Left forelimb (tissue), 1 donor: Measurements from ENCODE around the gene NTSR1.
A peak's percentile ranks its signal among the peaks of the same experiment; 100 is the strongest.

Source experiments
- DNase-seq: peaks from one replicate; pipeline ENCODE4 v3.0.0-alpha.2; 2018; ENCODE audit warnings: low spot score

Gene NTSR1

GRCh38 chr20:62787321-62787720 is 78.7 kb downstream of the NTSR1 start:
- DNase-seq = no peak

DNA sequence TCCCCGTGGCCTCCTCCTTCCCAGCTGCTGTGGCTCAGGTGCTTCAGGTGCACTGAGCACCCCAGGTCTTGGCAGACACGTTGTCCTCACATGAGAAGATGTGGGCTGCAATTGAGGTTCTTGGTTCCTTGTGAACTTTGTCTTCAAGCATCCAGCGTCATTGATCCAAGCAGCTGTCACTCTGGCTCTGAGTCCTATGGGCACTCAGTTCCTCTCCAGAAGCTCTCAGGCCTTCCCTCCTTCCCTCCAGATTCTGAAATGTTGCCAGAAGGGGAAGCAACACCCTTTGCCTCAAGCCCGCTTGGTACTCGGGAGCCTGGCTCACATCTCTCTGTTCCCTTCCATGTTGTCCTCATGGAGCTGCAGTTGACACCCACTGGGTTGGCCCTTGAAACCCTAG is 79.2 kb downstream of the NTSR1 start:
- no peak for DNase-seq

GRCh38 chr20:62788607-62789006 is 80.0 kb downstream of the NTSR1 start:
- DNase-seq = no peak

- DNase-seq = no peak
Measured at GRCh38 chr20:62790075-62790474, 81.4 kb downstream of the NTSR1 start.

DNA sequence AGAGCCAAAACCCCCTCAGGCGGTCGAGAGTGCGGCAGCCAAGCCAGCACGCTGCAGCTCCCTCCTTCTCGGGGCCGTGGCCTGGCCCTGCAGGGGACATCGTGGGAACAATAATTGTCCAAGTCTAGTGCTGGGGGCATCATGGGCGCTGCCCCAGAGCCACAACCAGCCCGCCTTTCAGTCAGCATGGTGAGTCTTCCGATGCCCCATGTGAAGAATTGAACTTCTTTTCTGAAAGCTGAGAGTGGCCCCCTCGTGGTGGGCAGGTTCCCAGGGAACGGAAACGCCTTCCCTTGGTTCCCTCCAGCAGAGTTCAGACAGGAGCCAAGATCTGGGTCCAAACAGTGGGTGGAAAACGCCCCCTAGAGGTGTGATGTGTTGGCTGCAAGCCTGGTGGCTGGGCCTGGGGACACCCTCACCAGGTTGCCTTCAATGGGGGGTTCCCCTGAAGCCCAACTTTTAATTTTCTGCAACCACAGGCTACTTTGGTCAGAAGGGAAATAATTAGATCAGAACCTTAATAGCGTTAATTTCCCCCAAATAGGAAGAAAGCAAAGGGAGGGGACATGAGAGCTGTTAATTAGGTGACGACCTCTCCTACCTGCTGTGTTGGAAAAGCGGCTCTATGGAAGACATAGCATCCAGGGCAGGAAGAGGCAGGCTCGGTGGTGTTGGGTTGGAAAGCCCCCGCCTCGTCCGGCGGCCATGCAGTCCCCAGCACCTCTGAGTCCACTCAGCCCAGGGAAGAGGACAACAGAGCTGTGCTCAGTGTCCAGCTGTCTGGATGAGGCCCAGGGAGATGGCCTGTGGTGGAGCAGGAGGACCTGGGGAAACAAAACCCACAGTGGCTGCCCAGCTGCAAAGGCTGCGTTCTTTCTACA is 82.9 kb downstream of the NTSR1 start:
- DNase-seq = peak; percentile 90

- no peak for DNase-seq
Measured at GRCh38 chr20:62792182-62792939, 83.7 kb downstream of the NTSR1 start.

GRCh38 chr20:62792940-62793756 is 84.5 kb downstream of the NTSR1 start:
- DNase-seq = no peak

DNA sequence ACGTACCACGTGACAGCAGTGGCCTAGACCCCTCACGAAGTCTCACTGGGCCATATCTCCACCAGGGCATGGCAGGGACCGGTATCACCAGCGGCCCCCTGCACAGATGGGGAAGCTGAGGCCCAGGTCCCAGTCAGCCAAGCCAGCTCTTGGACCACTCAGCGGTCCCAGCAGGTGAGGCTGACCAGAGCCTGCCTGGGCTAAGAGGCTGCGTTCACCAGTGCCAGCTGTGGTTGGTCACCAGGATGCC is 85.0 kb downstream of the NTSR1 start:
- no peak for DNase-seq

- peak; percentile 96 for DNase-seq
Measured at GRCh38 chr20:62794007-62794724, 85.5 kb downstream of the NTSR1 start.

DNA sequence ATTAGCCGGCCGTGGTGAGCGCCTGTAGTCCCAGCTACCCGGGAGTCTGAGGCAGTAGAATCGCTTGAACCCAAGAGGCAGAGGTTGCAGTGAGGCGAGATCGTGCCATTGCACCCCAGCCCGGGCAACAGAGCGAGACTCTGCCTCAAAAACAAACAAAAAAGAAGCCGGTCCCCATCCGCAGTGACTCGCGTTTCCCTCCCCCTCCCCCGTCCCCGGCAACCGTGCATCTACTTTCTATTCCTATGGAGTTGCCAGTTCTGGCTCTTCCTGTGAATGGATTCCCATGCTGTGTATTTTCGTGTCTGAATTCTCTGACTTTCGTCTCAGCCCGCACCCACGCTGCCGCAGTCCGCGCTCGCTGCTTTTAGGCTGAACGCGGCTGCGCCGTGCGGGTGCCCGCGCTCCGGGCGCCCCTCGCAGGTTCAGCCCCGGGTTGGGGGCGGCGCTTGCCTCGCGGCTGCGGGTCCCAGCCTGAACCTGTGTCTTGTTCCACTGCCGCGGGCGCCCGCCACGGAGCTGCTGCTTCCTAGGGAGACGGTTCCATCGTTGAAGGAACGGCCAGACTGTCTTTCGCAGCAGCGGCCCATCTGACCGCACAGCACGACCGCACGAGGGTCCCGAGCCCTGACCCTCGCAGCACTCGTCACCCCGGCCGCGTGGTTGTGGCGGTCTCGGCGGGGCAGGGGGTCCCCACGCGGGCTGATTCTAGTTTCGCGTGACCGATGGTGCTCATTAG is 86.6 kb downstream of the NTSR1 start:
- DNase-seq = no peak

- no peak for DNase-seq
Measured at GRCh38 chr20:62796699-62797491, 88.3 kb downstream of the NTSR1 start.

DNA sequence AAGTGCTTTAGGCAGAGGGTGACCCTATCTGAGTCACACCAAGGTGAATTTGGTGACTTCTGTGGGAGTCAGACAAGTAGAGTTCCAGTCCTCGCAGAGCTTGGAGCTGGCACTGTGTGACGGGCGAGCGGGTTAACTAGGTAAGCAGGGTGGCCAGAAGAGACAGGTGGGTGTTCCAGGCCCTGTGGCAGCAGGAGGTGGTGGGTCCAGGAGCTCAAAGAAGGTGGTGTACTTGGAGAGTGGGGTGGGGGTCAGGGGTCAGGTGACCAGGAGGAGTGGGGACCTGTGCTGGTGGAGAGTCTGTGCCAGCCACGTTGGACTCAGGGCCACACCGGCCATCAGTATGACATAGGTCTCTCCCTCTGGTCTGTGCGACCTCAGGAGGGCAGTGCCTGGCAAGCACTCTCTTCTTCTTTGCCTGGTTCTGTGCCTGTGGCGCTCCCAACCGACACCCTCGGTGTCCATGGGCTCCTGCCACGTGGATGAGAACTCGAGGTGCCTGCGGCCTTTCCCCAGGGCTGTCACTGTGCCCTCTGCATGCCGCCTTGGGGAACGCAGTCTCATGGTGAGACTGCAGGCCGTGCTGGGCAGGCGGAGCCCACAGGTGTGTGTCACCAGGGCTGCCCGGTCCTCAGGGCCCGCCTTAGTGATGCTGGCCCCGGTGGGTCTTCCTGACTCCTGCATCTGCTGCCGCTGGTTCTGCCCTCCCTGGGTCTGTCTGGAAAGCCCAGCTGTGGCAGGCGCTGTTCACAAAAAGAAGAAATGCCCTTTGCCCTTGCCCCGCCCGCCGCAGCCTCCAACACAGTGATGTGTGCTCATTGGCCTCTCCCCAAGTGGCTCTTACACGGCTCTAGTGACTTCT is 89.3 kb downstream of the NTSR1 start:
- no peak for DNase-seq

DNA sequence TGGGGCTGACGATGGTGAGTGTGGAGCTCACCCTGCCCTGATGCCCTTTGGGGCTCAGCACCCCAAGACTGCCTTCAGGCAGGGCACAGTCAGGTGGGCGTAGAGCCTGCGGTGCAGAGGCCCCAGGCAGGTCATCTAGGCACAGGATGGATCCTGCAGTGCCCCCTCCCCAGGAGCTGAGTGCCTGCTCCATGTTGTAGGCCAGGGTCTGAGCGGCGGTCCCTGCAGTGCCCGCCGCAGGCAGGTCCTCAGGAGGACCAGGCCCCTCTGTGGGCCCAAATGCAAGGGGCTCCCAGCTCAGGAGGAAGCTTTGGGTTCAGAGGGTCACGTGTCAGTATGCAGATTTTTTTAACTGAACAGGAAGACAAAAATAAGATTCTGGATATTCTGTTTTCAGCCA is 90.4 kb downstream of the NTSR1 start:
- DNase-seq = no peak

DNA sequence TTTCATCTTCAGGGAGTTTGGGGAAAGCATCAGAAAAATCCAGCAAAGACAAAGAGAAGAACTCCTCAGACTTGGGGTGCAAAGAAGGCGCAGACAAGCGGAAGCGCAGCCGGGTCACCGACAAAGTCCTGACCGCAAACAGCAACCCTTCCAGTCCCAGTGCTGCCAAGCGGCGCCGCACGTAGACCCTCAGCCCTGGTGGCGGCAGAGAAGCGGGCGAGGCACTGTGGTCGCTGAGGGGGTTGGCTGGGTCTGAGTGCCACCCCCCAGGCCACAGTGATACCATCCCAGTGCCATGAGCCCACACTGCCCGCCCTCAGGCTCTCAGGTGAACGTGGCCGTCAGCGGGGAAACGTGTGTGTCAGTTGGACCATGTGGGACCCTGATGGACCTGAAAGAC is 90.8 kb downstream of the NTSR1 start:
- DNase-seq = no peak

DNA sequence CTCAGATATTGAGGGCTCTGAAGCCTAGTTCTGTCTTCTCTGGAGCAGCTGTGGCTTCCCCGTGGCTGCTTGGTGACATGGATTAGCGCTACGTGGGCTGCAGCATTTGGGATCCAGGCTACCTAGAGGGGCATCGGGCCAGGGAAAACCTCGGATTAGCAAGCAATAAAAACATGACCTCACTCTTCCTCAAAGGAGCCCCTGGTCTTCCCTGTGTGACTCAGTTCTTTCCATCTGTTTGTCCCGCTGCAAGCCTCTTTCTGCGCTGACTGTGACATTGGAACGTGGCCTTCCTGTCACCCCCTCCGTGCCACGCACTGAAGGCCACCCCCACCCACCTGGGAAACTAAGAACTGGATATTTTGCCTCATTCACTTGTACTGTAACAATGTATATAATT is 91.2 kb downstream of the NTSR1 start:
- DNase-seq = no peak

DNA sequence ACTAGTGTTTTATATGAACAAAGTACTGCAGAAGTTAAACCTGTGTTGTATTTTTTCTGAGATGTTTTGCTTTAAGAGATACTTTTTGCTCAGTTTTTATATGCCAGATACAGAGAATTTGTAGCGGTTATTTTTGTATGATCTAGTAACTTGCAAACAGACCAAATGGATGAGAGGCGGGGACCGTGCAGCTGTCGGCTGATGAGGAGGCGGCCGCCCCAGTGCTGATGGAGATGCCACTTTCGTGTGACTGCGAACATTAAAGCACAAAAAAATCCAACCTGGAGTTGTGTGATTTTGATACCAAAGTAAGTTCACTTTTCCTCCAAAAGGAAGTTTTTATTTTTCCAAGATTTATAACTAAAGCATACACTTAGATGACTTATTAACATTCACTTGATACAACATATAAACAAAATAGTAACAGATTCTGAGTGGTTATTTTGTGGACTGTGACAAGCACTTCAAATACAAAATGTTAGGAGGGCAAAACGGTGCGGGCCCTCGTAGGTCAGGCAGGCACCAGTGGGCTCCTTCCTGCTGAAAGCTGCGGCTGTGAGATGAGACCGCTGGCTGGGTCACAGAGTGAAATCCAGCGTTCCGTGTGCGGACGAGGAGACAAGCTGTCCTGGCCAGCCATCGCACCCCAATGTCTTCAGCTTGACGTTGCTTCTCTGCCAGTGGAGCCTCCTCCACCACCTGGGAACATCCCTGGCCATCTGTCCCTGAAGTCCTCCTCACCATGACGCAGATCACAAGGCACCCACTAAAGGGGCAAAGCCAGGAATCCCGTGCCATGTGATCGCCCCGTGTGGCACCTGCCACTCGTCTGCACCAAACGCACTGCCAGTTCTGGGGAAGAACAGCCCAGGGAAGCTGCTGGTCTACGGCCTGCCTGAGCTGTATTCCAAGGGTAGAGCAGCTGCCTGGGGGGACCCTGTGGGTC is 92.0 kb downstream of the NTSR1 start:
- no peak for DNase-seq

- no peak for DNase-seq
Measured at GRCh38 chr20:62801284-62802010, 92.8 kb downstream of the NTSR1 start.
